Measurements from ENCODE around the gene CSRP1.

Gene CSRP1

GRCh38 chr1:201513498-201514243 is 6.7 kb upstream of the CSRP1 start:
- no peak for DNase-seq

- no peak for DNase-seq
These were observed 5.1 kb upstream of the CSRP1 start for GRCh38 chr1:201511941-201512539.

- DNase-seq = no peak
These were observed 4.5 kb upstream of the CSRP1 start for GRCh38 chr1:201511396-201511940.

GRCh38 chr1:201510734-201511133 is 3.8 kb upstream of the CSRP1 start:
- DNase-seq = no peak

GRCh38 chr1:201509601-201510374 is 2.9 kb upstream of the CSRP1 start:
- no peak for DNase-seq

GRCh38 chr1:201508809-201509208 is 1.9 kb upstream of the CSRP1 start:
- peak; percentile 75 for DNase-seq

GRCh38 chr1:201507360-201507675 is 395 bp upstream of the CSRP1 start:
- DNase-seq = no peak

GRCh38 chr1:201506092-201506491 is 831 bp downstream of the CSRP1 start:
- no peak for DNase-seq

GRCh38 chr1:201505503-201505890 is 1.4 kb downstream of the CSRP1 start:
- peak; percentile 86 for DNase-seq

- DNase-seq = no peak
These were observed 2.0 kb downstream of the CSRP1 start for GRCh38 chr1:201504799-201505502.

- peak; percentile 40 for DNase-seq
These were observed 2.7 kb downstream of the CSRP1 start for GRCh38 chr1:201504179-201504631.

GRCh38 chr1:201503397-201504176 is 3.3 kb downstream of the CSRP1 start:
- DNase-seq = peak; percentile 98

- DNase-seq = no peak
These were observed 4.4 kb downstream of the CSRP1 start for GRCh38 chr1:201502511-201502857.

GRCh38 chr1:201501812-201502510 is 5.0 kb downstream of the CSRP1 start:
- no peak for DNase-seq

GRCh38 chr1:201501144-201501543 is 5.8 kb downstream of the CSRP1 start:
- DNase-seq = peak; percentile 61

GRCh38 chr1:201500670-201501120 is 6.2 kb downstream of the CSRP1 start:
- DNase-seq = no peak

GRCh38 chr1:201499795-201500669 is 6.9 kb downstream of the CSRP1 start:
- no peak for DNase-seq

GRCh38 chr1:201499191-201499590 is 7.7 kb downstream of the CSRP1 start:
- DNase-seq = no peak

- DNase-seq = no peak
These were observed 8.3 kb downstream of the CSRP1 start for GRCh38 chr1:201498621-201499020.

- no peak for DNase-seq
These were observed 8.9 kb downstream of the CSRP1 start for GRCh38 chr1:201497935-201498509.

Data from HCEC 1CT (cell line).